GM23338 (cell line): Measurements from ENCODE around the gene ITPR3. TPM values are rescaled to one million over a fixed set of nuclear protein-coding genes. Genes with fewer than 3 reads are reported as not detected.

Experiments
- ATAC-seq: fragments of 200-7000 bp; cut with Tn5 transposase; 3 replicates; pipeline ENCODE4 v1.9.1; 2020
- DNase-seq: peaks from one replicate; pipeline ENCODE4 v3.0.0-alpha.2; 2015; ENCODE audit warnings: low spot score
- H2AFZ ChIP-seq: fragments of 200-600 bp; sonication (generic); 2 replicates; pipeline ENCODE4 v1.8.0; 2016; ENCODE audit warnings: antibody characterized with exemption, mild to moderate bottlenecking, moderate library complexity
- H3F3A ChIP-seq: fragments of 200-600 bp; sonication (generic); replicated peaks from 2 replicates; pipeline ENCODE4 v1.8.0; 2017; ENCODE audit warnings: antibody characterized with exemption, mixed run types, low read depth
- H3K27ac ChIP-seq: fragments of 200-600 bp; sonication (generic); 2 replicates; pipeline ENCODE4 v1.6.1; 2016; ENCODE audit warnings: low read depth
- H3K27me3 ChIP-seq: fragments of 200-600 bp; sonication (generic); 2 replicates; pipeline ENCODE4 v1.8.0; 2016; ENCODE audit warnings: mild to moderate bottlenecking, mixed run types, moderate library complexity; ENCODE audit not compliant: insufficient read depth
- H3K36me3 ChIP-seq: fragments of 200-600 bp; sonication (generic); 2 replicates; pipeline ENCODE4 v1.8.0; 2016; ENCODE audit warnings: mild to moderate bottlenecking; ENCODE audit not compliant: insufficient read depth
- H3K4me1 ChIP-seq: fragments of 200-600 bp; sonication (generic); 2 replicates; pipeline ENCODE4 v1.8.0; 2016; ENCODE audit warnings: mild to moderate bottlenecking, moderate library complexity; ENCODE audit not compliant: insufficient read depth
- H3K4me2 ChIP-seq: fragments of 200-600 bp; sonication (generic); 2 replicates; pipeline ENCODE4 v1.7.1; 2017; ENCODE audit warnings: mixed run types
- H3K4me3 ChIP-seq: fragments of 200-600 bp; sonication (generic); 2 replicates; pipeline ENCODE4 v1.6.1; 2016; ENCODE audit warnings: mixed run types
- H3K79me2 ChIP-seq: fragments of 200-600 bp; sonication (generic); replicated peaks from 2 replicates; pipeline ENCODE4 v1.8.0; 2017; ENCODE audit warnings: mild to moderate bottlenecking; ENCODE audit not compliant: insufficient read depth
- H3K9me2 ChIP-seq: fragments of 200-600 bp; sonication (generic); 2 replicates; pipeline ENCODE4 v1.8.0; 2017; ENCODE audit not compliant: insufficient read depth
- H4K20me1 ChIP-seq: fragments of 200-600 bp; sonication (generic); replicated peaks from 2 replicates; pipeline ENCODE4 v1.8.0; 2017; ENCODE audit warnings: mild to moderate bottlenecking; ENCODE audit not compliant: insufficient read depth
- H3K27ac Mint-ChIP-seq: 2 replicates; pipeline ENCODE4 v1.8.0; 2020; ENCODE audit warnings: inconsistent platforms, mild to moderate bottlenecking, moderate library complexity, mixed read lengths
- H3K27me3 Mint-ChIP-seq: 3 replicates; pipeline ENCODE4 v1.8.0; 2022; ENCODE audit warnings: low read depth, mild to moderate bottlenecking, moderate library complexity, mixed read lengths, inconsistent platforms; ENCODE audit not compliant: insufficient read depth, poor library complexity
- H3K36me3 Mint-ChIP-seq: 3 replicates; pipeline ENCODE4 v1.8.0; 2021; ENCODE audit warnings: low read depth, mild to moderate bottlenecking, inconsistent platforms, moderate library complexity, mixed read lengths
- H3K4me1 Mint-ChIP-seq: 3 replicates; pipeline ENCODE4 v1.8.0; 2020; ENCODE audit warnings: mild to moderate bottlenecking, inconsistent platforms, mixed read lengths
- H3K4me3 Mint-ChIP-seq: 3 replicates; pipeline ENCODE4 v1.8.0; 2021; ENCODE audit warnings: moderate library complexity, mild to moderate bottlenecking, inconsistent platforms, mixed read lengths
- H3K9me3 Mint-ChIP-seq: 3 replicates; pipeline ENCODE4 v1.8.0; 2020; ENCODE audit warnings: moderate library complexity, mild to moderate bottlenecking, inconsistent platforms, mixed read lengths
- CREB1 ChIP-seq: fragments of 250-450 bp; sonication (Bioruptor Pico); IDR thresholded peaks from 2 replicates; pipeline ENCODE4 v1.5.0; 2020; ENCODE audit warnings: low read depth, mild to moderate bottlenecking, moderate library complexity
- CTCF ChIP-seq, 2 experiments: fragments of 200-600 bp in 1 of 2; sonication (generic) in 1 of 2; conservative IDR thresholded peaks; 2 replicates each; pipeline versions ENCODE4 v1.5.1 to v1.6.1; 2016 to 2017; ENCODE audit warnings: antibody characterized with exemption in 2 of 2, low read depth in 2 of 2, mild to moderate bottlenecking in 2 of 2, moderate library complexity in 1 of 2
- ETS1 ChIP-seq: IDR thresholded peaks from 2 replicates; pipeline ENCODE4 v1.6.1; 2016; ENCODE audit warnings: antibody characterized with exemption
- EZH2 ChIP-seq: fragments of 200-600 bp; sonication (generic); IDR thresholded peaks from one replicate; pipeline ENCODE4 v1.8.0; 2017; ENCODE audit warnings: antibody characterized with exemption, mild to moderate bottlenecking, low read depth; ENCODE audit not compliant: unreplicated experiment
- EZH2phosphoT487 ChIP-seq: fragments of 200-600 bp; sonication (generic); IDR thresholded peaks from one replicate; pipeline ENCODE4 v1.8.1; 2018; ENCODE audit warnings: antibody characterized with exemption; ENCODE audit not compliant: unreplicated experiment
- JUNB ChIP-seq: IDR thresholded peaks from one replicate; pipeline ENCODE4 v1.6.1; 2016; ENCODE audit warnings: antibody characterized with exemption; ENCODE audit not compliant: unreplicated experiment
- NANOG ChIP-seq: IDR thresholded peaks from 2 replicates; pipeline ENCODE4 v1.6.1; 2016; ENCODE audit warnings: antibody characterized with exemption, borderline replicate concordance
- POLR2AphosphoS5 ChIP-seq: IDR thresholded peaks from 2 replicates; pipeline ENCODE4 v1.6.1; 2016; ENCODE audit warnings: antibody characterized with exemption, low read depth
- STAT1 ChIP-seq: IDR thresholded peaks from one replicate; pipeline ENCODE4 v1.6.1; 2016; ENCODE audit warnings: antibody characterized with exemption; ENCODE audit not compliant: unreplicated experiment
- ZNF114 ChIP-seq: fragments of 250-450 bp; sonication (Bioruptor Pico); IDR thresholded peaks from 2 replicates; pipeline ENCODE4 v1.5.0; 2020; ENCODE audit warnings: mild to moderate bottlenecking, moderate library complexity
- ZNF331 ChIP-seq: fragments of 250-450 bp; sonication (Bioruptor Pico); IDR thresholded peaks from 2 replicates; pipeline ENCODE4 v1.5.0; 2020; ENCODE audit warnings: low read depth, mild to moderate bottlenecking, moderate library complexity
- polyA plus RNA-seq: library from polyadenylated mRNA; unstranded; fragments of >200 nt; fragmentation: Nextera tagmentation; extraction: Ambion mirVana; gene quantifications from 2 replicates; pipeline ENCODE4 v1.2.1, GENCODE V29; 2016
- total RNA-seq: library from RNA; depleted of rRNA; stranded (reverse); fragments of >200 nt; shearing (Covaris generic); gene quantifications from 2 replicates; pipeline ENCODE4 v1.2.3, GENCODE V29; 2014
- TF ChIP-seq, protein P1 (sequence below): IDR thresholded peaks from one replicate; pipeline ENCODE4 v1.6.1; 2018; ENCODE audit warnings: antibody characterized with exemption; ENCODE audit not compliant: unreplicated experiment
- TF ChIP-seq, protein P2 (sequence below): fragments of 250-450 bp; sonication (Bioruptor Pico); IDR thresholded peaks from 2 replicates; pipeline ENCODE4 v1.5.0; 2020; ENCODE audit warnings: mild to moderate bottlenecking, moderate library complexity

The ITPR3 gene
- total and polyA plus RNA-seq, 2 experiments from 2014 or later: 7.3 to 31.9 TPM

DNA sequence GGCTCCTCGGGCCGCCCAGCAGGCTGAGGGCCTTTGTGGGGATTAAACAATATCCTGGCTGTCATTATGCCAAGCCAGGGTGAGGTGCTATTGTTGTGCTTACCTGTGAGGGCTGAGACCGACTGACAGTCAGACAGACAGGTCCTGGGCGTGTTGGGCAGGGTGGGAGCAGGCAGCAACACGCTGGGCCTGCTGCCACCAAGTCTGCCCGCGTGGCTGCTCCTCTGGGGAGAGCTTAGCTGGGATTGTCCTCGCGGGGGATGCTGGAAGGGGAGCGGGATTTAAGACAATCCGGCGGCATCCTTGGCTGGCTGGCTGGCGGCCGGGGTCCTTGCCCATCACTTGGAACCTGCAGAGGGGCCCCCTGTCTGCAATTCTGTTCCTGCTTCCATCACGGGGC, 20.0 kb downstream of the ITPR3 start:
- H3F3A ChIP-seq: no peaks in the 10 kb centered on the region
- peaks cover 5% of the 10 kb centered on the region; the same call in 1 of the 2 replicates for H3K4me1 ChIP-seq
- Mint-ChIP-seq H3K27ac (no peak overlapping the region), H3K36me3 (peaks cover under 1% of the 10 kb centered on the region; the same call in 1 of the 3 replicates), H3K27me3 (peaks cover 13% of the 10 kb centered on the region), H3K9me3 (no peaks in the 10 kb centered on the region), H3K4me1 (peaks cover 27% of the 10 kb centered on the region), H3K4me3 (no peak overlapping the region)
- H3K9me2 ChIP-seq: no peaks in the 10 kb centered on the region
- no peaks in the 10 kb centered on the region for H3K27me3 ChIP-seq
- no peaks in the 10 kb centered on the region; the same call in 1 of the 2 replicates for H3K79me2 ChIP-seq
- ATAC-seq (no peak; the same call in 2 of the 3 replicates), DNase-seq (no peak)
- no peak overlapping the region for H3K4me2 ChIP-seq
- H3K27ac ChIP-seq: no peak overlapping the region
- no peaks in the 10 kb centered on the region for H3K36me3 ChIP-seq
- TF ChIP-seq CREB1 (CRISPR knock-in tag) (no peak), STAT1 (no peak), EZH2phosphoT487 (no peak), CTCF (conservative IDR thresholded peaks at IDR 0.05; ENCODE audit: low read depth in 2 of 2) (no peak), ETS1 (no peak), ZNF114 (no peak), EZH2 (no peak), POLR2AphosphoS5 (no peak), JUNB (no peak), ZNF331 (no peak), NANOG (no peak)
- TF ChIP-seq, protein P1, sequence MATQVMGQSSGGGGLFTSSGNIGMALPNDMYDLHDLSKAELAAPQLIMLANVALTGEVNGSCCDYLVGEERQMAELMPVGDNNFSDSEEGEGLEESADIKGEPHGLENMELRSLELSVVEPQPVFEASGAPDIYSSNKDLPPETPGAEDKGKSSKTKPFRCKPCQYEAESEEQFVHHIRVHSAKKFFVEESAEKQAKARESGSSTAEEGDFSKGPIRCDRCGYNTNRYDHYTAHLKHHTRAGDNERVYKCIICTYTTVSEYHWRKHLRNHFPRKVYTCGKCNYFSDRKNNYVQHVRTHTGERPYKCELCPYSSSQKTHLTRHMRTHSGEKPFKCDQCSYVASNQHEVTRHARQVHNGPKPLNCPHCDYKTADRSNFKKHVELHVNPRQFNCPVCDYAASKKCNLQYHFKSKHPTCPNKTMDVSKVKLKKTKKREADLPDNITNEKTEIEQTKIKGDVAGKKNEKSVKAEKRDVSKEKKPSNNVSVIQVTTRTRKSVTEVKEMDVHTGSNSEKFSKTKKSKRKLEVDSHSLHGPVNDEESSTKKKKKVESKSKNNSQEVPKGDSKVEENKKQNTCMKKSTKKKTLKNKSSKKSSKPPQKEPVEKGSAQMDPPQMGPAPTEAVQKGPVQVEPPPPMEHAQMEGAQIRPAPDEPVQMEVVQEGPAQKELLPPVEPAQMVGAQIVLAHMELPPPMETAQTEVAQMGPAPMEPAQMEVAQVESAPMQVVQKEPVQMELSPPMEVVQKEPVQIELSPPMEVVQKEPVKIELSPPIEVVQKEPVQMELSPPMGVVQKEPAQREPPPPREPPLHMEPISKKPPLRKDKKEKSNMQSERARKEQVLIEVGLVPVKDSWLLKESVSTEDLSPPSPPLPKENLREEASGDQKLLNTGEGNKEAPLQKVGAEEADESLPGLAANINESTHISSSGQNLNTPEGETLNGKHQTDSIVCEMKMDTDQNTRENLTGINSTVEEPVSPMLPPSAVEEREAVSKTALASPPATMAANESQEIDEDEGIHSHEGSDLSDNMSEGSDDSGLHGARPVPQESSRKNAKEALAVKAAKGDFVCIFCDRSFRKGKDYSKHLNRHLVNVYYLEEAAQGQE: no peak
- TF ChIP-seq, protein P2, sequence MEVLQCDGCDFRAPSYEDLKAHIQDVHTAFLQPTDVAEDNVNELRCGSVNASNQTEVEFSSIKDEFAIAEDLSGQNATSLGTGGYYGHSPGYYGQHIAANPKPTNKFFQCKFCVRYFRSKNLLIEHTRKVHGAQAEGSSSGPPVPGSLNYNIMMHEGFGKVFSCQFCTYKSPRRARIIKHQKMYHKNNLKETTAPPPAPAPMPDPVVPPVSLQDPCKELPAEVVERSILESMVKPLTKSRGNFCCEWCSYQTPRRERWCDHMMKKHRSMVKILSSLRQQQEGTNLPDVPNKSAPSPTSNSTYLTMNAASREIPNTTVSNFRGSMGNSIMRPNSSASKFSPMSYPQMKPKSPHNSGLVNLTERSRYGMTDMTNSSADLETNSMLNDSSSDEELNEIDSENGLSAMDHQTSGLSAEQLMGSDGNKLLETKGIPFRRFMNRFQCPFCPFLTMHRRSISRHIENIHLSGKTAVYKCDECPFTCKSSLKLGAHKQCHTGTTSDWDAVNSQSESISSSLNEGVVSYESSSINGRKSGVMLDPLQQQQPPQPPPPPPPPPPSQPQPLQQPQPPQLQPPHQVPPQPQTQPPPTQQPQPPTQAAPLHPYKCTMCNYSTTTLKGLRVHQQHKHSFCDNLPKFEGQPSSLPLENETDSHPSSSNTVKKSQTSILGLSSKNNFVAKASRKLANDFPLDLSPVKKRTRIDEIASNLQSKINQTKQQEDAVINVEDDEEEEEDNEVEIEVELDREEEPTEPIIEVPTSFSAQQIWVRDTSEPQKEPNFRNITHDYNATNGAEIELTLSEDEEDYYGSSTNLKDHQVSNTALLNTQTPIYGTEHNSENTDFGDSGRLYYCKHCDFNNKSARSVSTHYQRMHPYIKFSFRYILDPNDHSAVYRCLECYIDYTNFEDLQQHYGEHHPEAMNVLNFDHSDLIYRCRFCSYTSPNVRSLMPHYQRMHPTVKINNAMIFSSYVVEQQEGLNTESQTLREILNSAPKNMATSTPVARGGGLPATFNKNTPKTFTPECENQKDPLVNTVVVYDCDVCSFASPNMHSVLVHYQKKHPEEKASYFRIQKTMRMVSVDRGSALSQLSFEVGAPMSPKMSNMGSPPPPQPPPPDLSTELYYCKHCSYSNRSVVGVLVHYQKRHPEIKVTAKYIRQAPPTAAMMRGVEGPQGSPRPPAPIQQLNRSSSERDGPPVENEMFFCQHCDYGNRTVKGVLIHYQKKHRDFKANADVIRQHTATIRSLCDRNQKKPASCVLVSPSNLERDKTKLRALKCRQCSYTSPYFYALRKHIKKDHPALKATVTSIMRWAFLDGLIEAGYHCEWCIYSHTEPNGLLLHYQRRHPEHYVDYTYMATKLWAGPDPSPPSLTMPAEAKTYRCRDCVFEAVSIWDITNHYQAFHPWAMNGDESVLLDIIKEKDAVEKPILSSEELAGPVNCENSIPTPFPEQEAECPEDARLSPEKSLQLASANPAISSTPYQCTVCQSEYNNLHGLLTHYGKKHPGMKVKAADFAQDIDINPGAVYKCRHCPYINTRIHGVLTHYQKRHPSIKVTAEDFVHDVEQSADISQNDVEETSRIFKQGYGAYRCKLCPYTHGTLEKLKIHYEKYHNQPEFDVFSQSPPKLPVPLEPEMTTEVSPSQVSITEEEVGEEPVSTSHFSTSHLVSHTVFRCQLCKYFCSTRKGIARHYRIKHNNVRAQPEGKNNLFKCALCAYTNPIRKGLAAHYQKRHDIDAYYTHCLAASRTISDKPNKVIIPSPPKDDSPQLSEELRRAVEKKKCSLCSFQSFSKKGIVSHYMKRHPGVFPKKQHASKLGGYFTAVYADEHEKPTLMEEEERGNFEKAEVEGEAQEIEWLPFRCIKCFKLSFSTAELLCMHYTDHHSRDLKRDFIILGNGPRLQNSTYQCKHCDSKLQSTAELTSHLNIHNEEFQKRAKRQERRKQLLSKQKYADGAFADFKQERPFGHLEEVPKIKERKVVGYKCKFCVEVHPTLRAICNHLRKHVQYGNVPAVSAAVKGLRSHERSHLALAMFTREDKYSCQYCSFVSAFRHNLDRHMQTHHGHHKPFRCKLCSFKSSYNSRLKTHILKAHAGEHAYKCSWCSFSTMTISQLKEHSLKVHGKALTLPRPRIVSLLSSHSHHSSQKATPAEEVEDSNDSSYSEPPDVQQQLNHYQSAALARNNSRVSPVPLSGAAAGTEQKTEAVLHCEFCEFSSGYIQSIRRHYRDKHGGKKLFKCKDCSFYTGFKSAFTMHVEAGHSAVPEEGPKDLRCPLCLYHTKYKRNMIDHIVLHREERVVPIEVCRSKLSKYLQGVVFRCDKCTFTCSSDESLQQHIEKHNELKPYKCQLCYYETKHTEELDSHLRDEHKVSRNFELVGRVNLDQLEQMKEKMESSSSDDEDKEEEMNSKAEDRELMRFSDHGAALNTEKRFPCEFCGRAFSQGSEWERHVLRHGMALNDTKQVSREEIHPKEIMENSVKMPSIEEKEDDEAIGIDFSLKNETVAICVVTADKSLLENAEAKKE (CRISPR knock-in tag): no peak
- H2AFZ ChIP-seq: no peak overlapping the region
- peaks cover 3% of the 10 kb centered on the region; the same call in 1 of the 2 replicates for H4K20me1 ChIP-seq
- no peak overlapping the region for H3K4me3 ChIP-seq
